Panc1 (cell line): ENCODE measurements around the gene EIF2B2.

Experiments
- POLR2AphosphoS5 ChIP-seq: IDR thresholded peaks from 2 replicates; pipeline ENCODE4 v1.6.1; 2012; ENCODE audit warnings: mild to moderate bottlenecking, low read depth, low read length, moderate library complexity
- TF ChIP-seq, protein P1 (sequence below): fragments of 450-650 bp; IDR thresholded peaks from 2 replicates; pipeline ENCODE4 v1.5.1; 2017; ENCODE audit warnings: mild to moderate bottlenecking
- TF ChIP-seq, protein P2 (sequence below), 2 experiments: IDR thresholded peaks; 2 replicates each; pipeline ENCODE4 v1.6.1; 2011 to 2012; ENCODE audit warnings: low read depth in 2 of 2, control low read depth in 1 of 2, low read length in 1 of 2, mild to moderate bottlenecking in 1 of 2, moderate library complexity in 1 of 2; ENCODE audit not compliant: insufficient read depth in 1 of 2

DNA sequence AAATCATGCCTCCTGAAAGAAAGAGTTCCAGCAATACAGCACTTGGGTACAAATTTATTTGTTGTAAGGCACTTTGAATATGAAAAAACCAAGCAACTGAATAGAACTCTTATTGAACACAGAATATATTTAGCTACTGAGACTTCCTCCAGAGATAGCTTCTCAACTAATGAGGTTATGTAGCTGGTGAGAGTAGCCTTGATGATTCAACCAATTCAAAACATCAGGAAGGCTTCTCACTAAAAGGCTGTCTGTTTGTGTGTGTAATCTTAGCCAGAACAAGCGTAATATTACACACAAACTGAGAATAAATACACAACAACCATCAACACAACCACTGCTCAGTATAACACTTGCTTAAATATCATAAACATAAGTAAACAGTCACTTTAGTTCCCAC lies 20.4 kb downstream of the EIF2B2 start:
- TF ChIP-seq, protein P1, sequence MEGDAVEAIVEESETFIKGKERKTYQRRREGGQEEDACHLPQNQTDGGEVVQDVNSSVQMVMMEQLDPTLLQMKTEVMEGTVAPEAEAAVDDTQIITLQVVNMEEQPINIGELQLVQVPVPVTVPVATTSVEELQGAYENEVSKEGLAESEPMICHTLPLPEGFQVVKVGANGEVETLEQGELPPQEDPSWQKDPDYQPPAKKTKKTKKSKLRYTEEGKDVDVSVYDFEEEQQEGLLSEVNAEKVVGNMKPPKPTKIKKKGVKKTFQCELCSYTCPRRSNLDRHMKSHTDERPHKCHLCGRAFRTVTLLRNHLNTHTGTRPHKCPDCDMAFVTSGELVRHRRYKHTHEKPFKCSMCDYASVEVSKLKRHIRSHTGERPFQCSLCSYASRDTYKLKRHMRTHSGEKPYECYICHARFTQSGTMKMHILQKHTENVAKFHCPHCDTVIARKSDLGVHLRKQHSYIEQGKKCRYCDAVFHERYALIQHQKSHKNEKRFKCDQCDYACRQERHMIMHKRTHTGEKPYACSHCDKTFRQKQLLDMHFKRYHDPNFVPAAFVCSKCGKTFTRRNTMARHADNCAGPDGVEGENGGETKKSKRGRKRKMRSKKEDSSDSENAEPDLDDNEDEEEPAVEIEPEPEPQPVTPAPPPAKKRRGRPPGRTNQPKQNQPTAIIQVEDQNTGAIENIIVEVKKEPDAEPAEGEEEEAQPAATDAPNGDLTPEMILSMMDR, result no peak
- TF ChIP-seq, protein P2, sequence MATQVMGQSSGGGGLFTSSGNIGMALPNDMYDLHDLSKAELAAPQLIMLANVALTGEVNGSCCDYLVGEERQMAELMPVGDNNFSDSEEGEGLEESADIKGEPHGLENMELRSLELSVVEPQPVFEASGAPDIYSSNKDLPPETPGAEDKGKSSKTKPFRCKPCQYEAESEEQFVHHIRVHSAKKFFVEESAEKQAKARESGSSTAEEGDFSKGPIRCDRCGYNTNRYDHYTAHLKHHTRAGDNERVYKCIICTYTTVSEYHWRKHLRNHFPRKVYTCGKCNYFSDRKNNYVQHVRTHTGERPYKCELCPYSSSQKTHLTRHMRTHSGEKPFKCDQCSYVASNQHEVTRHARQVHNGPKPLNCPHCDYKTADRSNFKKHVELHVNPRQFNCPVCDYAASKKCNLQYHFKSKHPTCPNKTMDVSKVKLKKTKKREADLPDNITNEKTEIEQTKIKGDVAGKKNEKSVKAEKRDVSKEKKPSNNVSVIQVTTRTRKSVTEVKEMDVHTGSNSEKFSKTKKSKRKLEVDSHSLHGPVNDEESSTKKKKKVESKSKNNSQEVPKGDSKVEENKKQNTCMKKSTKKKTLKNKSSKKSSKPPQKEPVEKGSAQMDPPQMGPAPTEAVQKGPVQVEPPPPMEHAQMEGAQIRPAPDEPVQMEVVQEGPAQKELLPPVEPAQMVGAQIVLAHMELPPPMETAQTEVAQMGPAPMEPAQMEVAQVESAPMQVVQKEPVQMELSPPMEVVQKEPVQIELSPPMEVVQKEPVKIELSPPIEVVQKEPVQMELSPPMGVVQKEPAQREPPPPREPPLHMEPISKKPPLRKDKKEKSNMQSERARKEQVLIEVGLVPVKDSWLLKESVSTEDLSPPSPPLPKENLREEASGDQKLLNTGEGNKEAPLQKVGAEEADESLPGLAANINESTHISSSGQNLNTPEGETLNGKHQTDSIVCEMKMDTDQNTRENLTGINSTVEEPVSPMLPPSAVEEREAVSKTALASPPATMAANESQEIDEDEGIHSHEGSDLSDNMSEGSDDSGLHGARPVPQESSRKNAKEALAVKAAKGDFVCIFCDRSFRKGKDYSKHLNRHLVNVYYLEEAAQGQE (IDR thresholded peaks at IDR 0.05; ENCODE audit: insufficient read depth in 1 of 2, low read depth in 2 of 2, low read length in 1 of 2), result no peak
- no peak for TF ChIP-seq POLR2AphosphoS5
